Progenitor cell of endocrine pancreas (in vitro differentiated cells): Measurements from ENCODE around the gene CNNM1. TPM values are rescaled to one million over a fixed set of nuclear protein-coding genes. Genes with fewer than 3 reads are reported as not detected.

Experiments used
- DNase-seq: peaks from one replicate; pipeline ENCODE4 v3.0.0; 2021; ENCODE audit warnings: low spot score; ENCODE audit not compliant: unreplicated experiment
- H3K27ac Mint-ChIP-seq: 2 replicates; pipeline ENCODE4 v1.8.0; 2021; ENCODE audit warnings: mild to moderate bottlenecking, moderate library complexity, mixed read lengths
- H3K27me3 Mint-ChIP-seq: 2 replicates; pipeline ENCODE4 v1.8.0; 2021; ENCODE audit warnings: mixed read lengths
- H3K36me3 Mint-ChIP-seq: 2 replicates; pipeline ENCODE4 v1.8.0; 2022; ENCODE audit warnings: mixed read lengths; ENCODE audit not compliant: insufficient read depth
- H3K4me1 Mint-ChIP-seq: 2 replicates; pipeline ENCODE4 v1.8.0; 2021; ENCODE audit warnings: low read depth, mixed read lengths
- H3K4me3 Mint-ChIP-seq: 2 replicates; pipeline ENCODE4 v1.8.0; 2021; ENCODE audit warnings: low read depth, mild to moderate bottlenecking, moderate library complexity, mixed read lengths
- H3K9me3 Mint-ChIP-seq: 2 replicates; pipeline ENCODE4 v1.8.0; 2021; ENCODE audit warnings: low read depth, mixed read lengths
- CTCF ChIP-seq: fragments of 200-600 bp; sonication (generic); IDR thresholded peaks from one replicate; pipeline ENCODE4 v1.5.0; 2021; ENCODE audit warnings: antibody characterized with exemption, mild to moderate bottlenecking; ENCODE audit not compliant: unreplicated experiment
- total RNA-seq: library from RNA; stranded (reverse); gene quantifications from 2 replicates; pipeline ENCODE4 v1.2.1, GENCODE V29; 2021

CNNM1 gene
- total RNA-seq, 1 donor from 2014 or later: 0.38 TPM

GRCh38 chr10:99374526-99374925 lies 45.4 kb downstream of the CNNM1 start:
- no peaks in the 10 kb centered on the region for H3K36me3 Mint-ChIP-seq
- H3K4me1 Mint-ChIP-seq: no peaks in the 10 kb centered on the region
- H3K9me3 Mint-ChIP-seq: no peaks in the 10 kb centered on the region
- H3K27me3 Mint-ChIP-seq: peaks cover 18% of the 10 kb centered on the region
- TF ChIP-seq CTCF: no peak
- H3K4me3 Mint-ChIP-seq: no peak overlapping the region
- H3K27ac Mint-ChIP-seq: no peak overlapping the region
- no peak for DNase-seq

DNA sequence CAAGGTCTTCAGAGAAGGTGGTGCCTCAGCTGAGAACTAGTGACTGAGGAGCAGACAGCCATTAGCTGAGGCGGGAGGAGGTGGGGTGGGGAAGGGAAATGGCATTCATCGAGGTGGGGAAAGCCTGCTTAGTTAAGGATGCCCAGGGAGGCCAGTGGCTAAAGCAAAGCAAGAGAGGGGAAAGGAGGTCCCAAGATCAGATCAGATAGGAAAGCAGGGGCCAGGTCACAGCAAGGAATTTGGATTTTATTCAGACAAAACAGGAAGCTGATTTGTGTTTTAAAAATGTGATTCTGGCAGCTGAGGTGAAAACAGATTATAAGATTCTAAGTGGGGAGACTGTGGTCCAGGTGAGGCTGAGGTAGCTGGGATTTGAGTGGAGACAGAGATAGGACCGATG lies 45.8 kb downstream of the CNNM1 start:
- H3K36me3 Mint-ChIP-seq: no peaks in the 10 kb centered on the region
- H3K27ac Mint-ChIP-seq: no peak overlapping the region
- H3K9me3 Mint-ChIP-seq: no peaks in the 10 kb centered on the region
- no peak overlapping the region for H3K4me3 Mint-ChIP-seq
- H3K4me1 Mint-ChIP-seq: no peaks in the 10 kb centered on the region
- DNase-seq: no peak
- TF ChIP-seq CTCF: no peak
- peaks cover 16% of the 10 kb centered on the region for H3K27me3 Mint-ChIP-seq

DNA sequence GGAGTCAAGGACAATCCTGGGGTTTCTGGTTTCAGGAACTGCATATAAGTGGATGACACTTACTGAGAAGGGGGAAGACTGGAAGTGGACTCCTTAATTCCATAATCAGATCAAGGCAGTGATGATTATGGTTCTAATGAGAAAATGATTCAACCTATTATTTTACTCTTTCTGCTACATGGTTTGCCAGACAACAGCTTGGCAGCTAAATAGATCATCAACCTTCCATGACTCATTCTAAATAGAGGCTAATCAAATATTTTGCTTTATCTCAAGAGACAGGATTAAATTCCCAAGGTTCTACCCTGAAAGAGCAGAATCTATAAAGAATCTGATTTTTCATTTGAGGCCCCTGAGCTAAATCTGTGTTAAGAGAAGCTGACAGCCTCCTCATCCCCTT lies 46.3 kb downstream of the CNNM1 start:
- peaks cover 16% of the 10 kb centered on the region for H3K27me3 Mint-ChIP-seq
- no peak overlapping the region for H3K27ac Mint-ChIP-seq
- no peak overlapping the region for H3K4me3 Mint-ChIP-seq
- DNase-seq: no peak
- no peaks in the 10 kb centered on the region for H3K36me3 Mint-ChIP-seq
- H3K9me3 Mint-ChIP-seq: no peaks in the 10 kb centered on the region
- no peaks in the 10 kb centered on the region for H3K4me1 Mint-ChIP-seq
- TF ChIP-seq CTCF: no peak

GRCh38 chr10:99382176-99382575 lies 53.0 kb downstream of the CNNM1 start:
- no peak overlapping the region for H3K27ac Mint-ChIP-seq
- H3K4me1 Mint-ChIP-seq: no peaks in the 10 kb centered on the region
- no peaks in the 10 kb centered on the region for H3K36me3 Mint-ChIP-seq
- H3K27me3 Mint-ChIP-seq: peaks cover 16% of the 10 kb centered on the region
- H3K4me3 Mint-ChIP-seq: no peak overlapping the region
- DNase-seq: no peak
- H3K9me3 Mint-ChIP-seq: no peaks in the 10 kb centered on the region
- TF ChIP-seq CTCF: no peak

DNA sequence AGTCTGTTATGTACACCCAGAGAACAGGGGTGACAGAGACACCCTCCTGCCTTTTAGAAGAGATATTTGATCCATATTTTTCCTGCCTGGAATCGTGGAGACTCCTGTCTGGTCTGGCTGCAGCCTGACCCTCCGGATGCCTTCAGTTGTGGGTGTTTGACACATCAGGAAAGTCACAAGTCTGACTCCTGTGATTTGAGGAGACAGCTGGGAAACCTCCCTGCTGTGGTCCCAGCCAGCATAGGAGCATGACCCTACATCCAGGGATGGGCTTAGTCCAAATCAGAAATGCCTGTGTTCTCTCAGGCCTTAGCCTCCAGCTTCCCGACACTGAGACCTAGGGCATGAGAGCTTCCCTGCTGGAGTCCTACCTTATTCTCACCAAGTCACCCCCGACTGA lies 57.9 kb downstream of the CNNM1 start:
- DNase-seq: no peak
- Mint-ChIP-seq H3K27me3 (peaks cover 13% of the 10 kb centered on the region), H3K27ac (no peak overlapping the region), H3K4me3 (no peak overlapping the region), H3K9me3 (no peaks in the 10 kb centered on the region), H3K4me1 (no peaks in the 10 kb centered on the region), H3K36me3 (no peaks in the 10 kb centered on the region)
- no peak for TF ChIP-seq CTCF
